Bronchial epithelial cell (primary cell): ENCODE measurements around the gene PIWIL4. TPM values are rescaled to one million over a fixed set of nuclear protein-coding genes. Genes with fewer than 3 reads are reported as not detected.
A peak's percentile ranks its signal among the peaks of the same experiment; 100 is the strongest.

Experiments
- DNase-seq: peaks from one replicate; pipeline ENCODE4 v3.0.0-alpha.2; 2010; ENCODE audit warnings: low read depth
- FAIRE-seq: peaks from 2 replicates; lab custom pipeline; 2011; peaks lifted over from hg19 to GRCh38; lab: Jason Lieb, UNC
- H3K27me3 ChIP-seq: 2 replicates; pipeline ENCODE4 v1.5.1; 2011; ENCODE audit warnings: low read length; ENCODE audit not compliant: control insufficient read depth, insufficient read depth
- H3K36me3 ChIP-seq: 2 replicates; pipeline ENCODE4 v1.5.1; 2011; ENCODE audit warnings: low read length; ENCODE audit not compliant: control insufficient read depth, insufficient read depth
- H3K4me3 ChIP-seq: 2 replicates; pipeline ENCODE4 v1.5.1; 2011; ENCODE audit warnings: mild to moderate bottlenecking, low read depth, low read length, control low read depth
- CTCF ChIP-seq: IDR thresholded peaks from 2 replicates; pipeline ENCODE4 v1.5.1; 2011; ENCODE audit warnings: mild to moderate bottlenecking, moderate library complexity, low read length, control low read depth, inconsistent platforms; ENCODE audit not compliant: insufficient read depth, severe bottlenecking
- total RNA-seq: library from RNA; depleted of rRNA; stranded (reverse); fragments of >200 nt; gene quantifications from 2 replicates; pipeline ENCODE4 v1.2.1, GENCODE V29; 2014

PIWIL4 gene
- 0.38 and 0.79 TPM in 2 replicates for total RNA-seq

DNA sequence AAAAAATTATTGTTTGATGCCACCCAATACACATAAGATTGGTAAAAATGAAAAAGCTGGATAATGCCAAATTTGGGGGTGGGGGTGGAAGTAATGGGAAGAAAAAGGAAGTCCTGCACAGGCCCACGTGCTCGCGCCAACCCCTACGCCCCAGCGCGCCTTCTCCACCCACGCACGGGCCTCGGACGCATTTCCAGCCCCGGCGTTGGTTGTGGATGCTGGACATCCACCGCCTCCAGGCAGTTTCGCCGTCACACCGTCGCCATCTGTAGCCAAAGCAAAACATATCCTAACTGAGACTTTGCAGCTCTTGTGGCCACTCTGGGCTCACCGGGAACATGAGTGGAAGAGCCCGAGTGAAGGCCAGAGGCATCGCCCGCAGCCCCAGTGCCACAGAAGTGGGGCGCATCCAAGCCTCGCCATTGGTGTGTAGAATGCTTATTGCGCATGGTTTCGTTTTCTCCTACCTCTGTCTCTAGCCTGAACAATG is at the start of gene PIWIL4:
PIWIL4 (plus strand) TSS at position 188 of the 490 bp plus-strand sequence; CDS start at position 339, 151 bp downstream.
- Histone ChIP-seq H3K27me3 (no peaks in the 10 kb centered on the region), H3K36me3 (no peaks in the 10 kb centered on the region), H3K4me3 (no peak within 1 kb of the TSS)
- TF ChIP-seq CTCF, result no peak
- no peak for DNase-seq
- no peak for FAIRE-seq

DNA sequence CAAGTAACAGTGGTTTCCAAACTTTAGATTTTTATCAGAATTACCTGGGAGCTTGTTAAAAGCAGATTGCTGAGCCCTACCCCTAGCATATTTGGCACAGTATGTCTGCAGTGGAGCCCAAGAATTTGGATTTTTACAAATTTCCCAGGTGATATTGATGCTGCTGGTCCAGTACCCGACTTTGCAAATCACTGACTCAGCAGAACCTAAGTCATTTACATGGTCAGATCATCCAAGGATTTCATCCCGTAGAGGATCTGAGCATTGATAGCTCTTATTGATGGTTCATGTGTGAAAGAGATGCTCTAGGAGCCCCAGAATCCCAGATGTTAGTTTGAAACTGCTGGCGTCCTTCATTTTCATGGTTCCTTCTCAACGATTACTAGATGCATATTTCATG is 48.9 kb upstream of the PIWIL4 start:
- peak; percentile 40 for FAIRE-seq
- Histone ChIP-seq H3K36me3 (no peaks in the 10 kb centered on the region), H3K4me3 (no peak overlapping the region), H3K27me3 (no peaks in the 10 kb centered on the region)
- DNase-seq, result no peak
- TF ChIP-seq CTCF, result no peak

DNA sequence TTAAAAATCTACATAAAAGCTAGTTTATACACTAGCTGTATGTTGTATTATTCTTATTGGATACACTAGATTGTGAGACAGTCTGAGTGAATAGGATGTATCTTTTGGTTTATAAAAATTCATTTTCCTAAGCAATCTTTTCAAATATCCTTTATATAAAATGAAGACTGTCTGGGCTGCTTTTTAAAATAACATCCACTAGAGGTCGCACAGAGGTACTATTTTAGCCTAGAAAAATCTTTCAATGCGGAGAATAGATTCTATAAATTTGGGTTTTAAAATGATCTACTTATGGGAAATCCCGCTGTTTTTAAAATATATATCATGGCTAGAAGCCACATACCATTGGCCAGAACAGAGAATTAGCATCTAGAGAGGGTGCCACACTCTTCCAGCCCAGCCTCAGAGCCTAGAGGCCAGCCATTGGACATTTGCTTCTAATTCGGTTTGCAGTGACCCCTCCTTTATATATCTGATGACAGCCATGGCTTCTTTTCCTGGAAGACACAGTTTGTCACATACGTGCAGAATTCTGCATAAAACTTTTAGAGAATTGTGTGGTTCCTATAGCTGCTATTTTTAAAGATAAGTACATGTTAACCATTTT is 47.6 kb upstream of the PIWIL4 start:
- TF ChIP-seq CTCF, result no peak
- DNase-seq (no peak), FAIRE-seq (no peak)
- no peaks in the 10 kb centered on the region for H3K27me3 ChIP-seq
- H3K36me3 ChIP-seq, result no peaks in the 10 kb centered on the region
- no peak overlapping the region for H3K4me3 ChIP-seq

DNA sequence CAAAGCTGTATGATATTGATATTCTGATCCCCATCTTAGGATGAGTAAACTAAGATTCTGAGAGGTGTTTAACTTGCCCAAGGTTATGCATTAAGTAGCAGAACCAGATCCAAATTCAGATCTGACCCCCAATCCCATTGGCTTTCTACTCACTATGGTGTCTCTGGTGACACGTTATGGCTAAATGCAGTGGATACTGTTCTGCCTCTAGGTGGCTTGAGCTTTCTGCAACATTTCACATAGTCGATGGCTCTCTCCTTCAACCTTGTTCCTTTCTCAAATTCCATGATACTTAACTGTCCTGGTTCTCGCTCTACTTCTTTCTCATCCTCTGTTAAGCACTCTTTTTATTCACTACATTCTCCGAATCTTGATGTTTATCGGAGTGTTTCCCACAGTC is 45.5 kb upstream of the PIWIL4 start:
- H3K27me3 ChIP-seq, result no peaks in the 10 kb centered on the region
- H3K36me3 ChIP-seq, result no peaks in the 10 kb centered on the region
- TF ChIP-seq CTCF, result peak; percentile 50
- FAIRE-seq (no peak), DNase-seq (no peak)
- H3K4me3 ChIP-seq, result no peak overlapping the region

DNA sequence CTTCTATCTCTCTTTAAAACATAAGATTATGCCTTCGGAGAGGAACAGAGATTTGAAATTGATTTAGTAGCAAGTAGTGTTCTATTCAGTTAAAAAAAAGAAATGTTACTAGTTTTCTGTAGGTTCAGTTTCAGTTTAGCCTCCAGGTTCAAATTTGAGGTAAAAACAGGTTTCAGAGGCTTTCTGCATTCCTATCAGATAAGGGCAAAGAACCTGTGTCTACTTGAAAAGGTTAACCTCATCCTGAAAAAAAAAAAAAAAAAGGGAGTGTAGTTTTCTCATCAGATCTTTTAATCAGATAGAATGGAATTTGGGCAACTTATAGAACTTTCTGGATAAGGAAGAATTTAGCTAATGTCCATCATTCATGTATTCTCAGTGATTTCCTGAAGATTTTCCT is 42.8 kb upstream of the PIWIL4 start:
- H3K36me3 ChIP-seq, result no peaks in the 10 kb centered on the region
- H3K4me3 ChIP-seq, result no peak overlapping the region
- FAIRE-seq, result no peak
- no peak for TF ChIP-seq CTCF
- no peaks in the 10 kb centered on the region for H3K27me3 ChIP-seq
- no peak for DNase-seq
